ENCODE measurements around the gene PPP1R27. TPM values are rescaled to one million over a fixed set of nuclear protein-coding genes. Genes with fewer than 3 reads are reported as not detected.

The PPP1R27 gene
- polyA plus RNA-seq, 1 experiment, result not detected

GRCh38 chr17:81808778-81809555 is 25.9 kb downstream of the PPP1R27 start:
- TF ChIP-seq CTCF (IDR thresholded peaks at IDR 0.05; ENCODE audit: insufficient read depth, low read depth, low read length), result 0 out of 2 replicates have a peak, but pooled peaks have one; percentile 10
- no peak for DNase-seq (ENCODE audit: low read depth)
- no peaks in the 10 kb centered on the region for H3K36me3 ChIP-seq (ENCODE audit: control insufficient read depth, insufficient read depth, low read length)
- no peak overlapping the region for H3K4me3 ChIP-seq (ENCODE audit: low read depth, low read length)
- CTCF ChIA-PET, result interaction anchor here (1.6 kb wide), 1 partner anchor 13 kb away, joined by 4 read pairs; no protein-coding TSS in a partner anchor
- H3K27me3 ChIP-seq (ENCODE audit: control insufficient read depth, insufficient read depth, low read length), result peaks cover 20% of the 10 kb centered on the region
- POLR2A ChIA-PET, result no interaction called here

GRCh38 chr17:81807839-81808238 is 27.0 kb downstream of the PPP1R27 start:
- no peak for TF ChIP-seq CTCF (IDR thresholded peaks at IDR 0.05; ENCODE audit: insufficient read depth, low read depth, low read length)
- POLR2A ChIA-PET, result no interaction called here
- DNase-seq (ENCODE audit: low read depth), result no peak
- peaks cover 27% of the 10 kb centered on the region for H3K27me3 ChIP-seq (ENCODE audit: control insufficient read depth, insufficient read depth, low read length)
- no peaks in the 10 kb centered on the region for H3K36me3 ChIP-seq (ENCODE audit: control insufficient read depth, insufficient read depth, low read length)
- CTCF ChIA-PET, result interaction anchor here (0.9 to 1.6 kb wide), 2 partner anchors 13 to 14 kb away, joined by 3 to 4 read pairs; no protein-coding TSS in a partner anchor
- H3K4me3 ChIP-seq (ENCODE audit: low read depth, low read length), result no peak overlapping the region

- no peak for TF ChIP-seq CTCF (IDR thresholded peaks at IDR 0.05; ENCODE audit: insufficient read depth, low read depth, low read length)
- POLR2A ChIA-PET, result no interaction called here
- no peaks in the 10 kb centered on the region for H3K36me3 ChIP-seq (ENCODE audit: control insufficient read depth, insufficient read depth, low read length)
- no peak for DNase-seq (ENCODE audit: low read depth)
- H3K27me3 ChIP-seq (ENCODE audit: control insufficient read depth, insufficient read depth, low read length), result peaks cover 33% of the 10 kb centered on the region
- CTCF ChIA-PET, result interaction anchor here (0.9 to 1.6 kb wide), 2 partner anchors 12 to 15 kb away, joined by 3 to 4 read pairs; no protein-coding TSS in a partner anchor
- no peak overlapping the region for H3K4me3 ChIP-seq (ENCODE audit: low read depth, low read length)
These were observed 27.6 kb downstream of the PPP1R27 start for GRCh38 chr17:81807210-81807719.

- POLR2A ChIA-PET, result no interaction called here
These were observed 28.2 kb downstream of the PPP1R27 start for GRCh38 chr17:81806461-81807209.

More at GRCh38 chr17:81806461-81807209, 28.2 kb downstream of the PPP1R27 start:
- Histone ChIP-seq H3K27me3 (ENCODE audit: control insufficient read depth, insufficient read depth, low read length) (peaks cover 39% of the 10 kb centered on the region), H3K4me3 (ENCODE audit: low read depth, low read length) (no peak overlapping the region), H3K36me3 (ENCODE audit: control insufficient read depth, insufficient read depth, low read length) (no peaks in the 10 kb centered on the region)
- CTCF ChIA-PET, result interaction anchor here (0.9 kb wide), 1 partner anchor 12 kb away, joined by 3 read pairs; no protein-coding TSS in a partner anchor
- no peak for TF ChIP-seq CTCF (IDR thresholded peaks at IDR 0.05; ENCODE audit: insufficient read depth, low read depth, low read length)
- DNase-seq (ENCODE audit: low read depth), result no peak
